HL-60 (cell line): ENCODE data around the gene TBC1D1.

Experiments
- DNase-seq, 2 experiments: peaks; one replicate each; pipeline ENCODE4 v3.0.0-alpha.2; 2010 to 2020; ENCODE audit warnings: low read depth in 1 of 2, low spot score in 1 of 2
- H3K27ac ChIP-seq: fragments of 250-450 bp; sonication (Bioruptor Pico); replicated peaks from 2 replicates; pipeline ENCODE4 v1.5.1; 2020; ENCODE audit warnings: mild to moderate bottlenecking, moderate library complexity
- H3K27me3 ChIP-seq: fragments of 250-450 bp; sonication (Bioruptor Pico); 2 replicates; pipeline ENCODE4 v1.5.1; 2021; ENCODE audit warnings: mild to moderate bottlenecking, moderate library complexity; ENCODE audit not compliant: insufficient read depth, poor library complexity, severe bottlenecking
- H3K4me3 ChIP-seq: replicated peaks from 2 replicates; pipeline ENCODE4 v1.5.1; 2011; ENCODE audit warnings: mild to moderate bottlenecking, control low read depth, low read length; ENCODE audit not compliant: insufficient read depth
- CTCF ChIP-seq: IDR thresholded peaks from one replicate; pipeline ENCODE4 v1.5.1; 2011; ENCODE audit warnings: low read length, control low read depth, inconsistent platforms; ENCODE audit not compliant: insufficient read depth
- GABPA ChIP-seq: IDR thresholded peaks from 2 replicates; pipeline ENCODE4 v1.6.1; 2012; ENCODE audit warnings: low read depth
- POLR2AphosphoS5 ChIP-seq: IDR thresholded peaks from 2 replicates; pipeline ENCODE4 v1.6.1; 2012; ENCODE audit warnings: low read depth
- SPI1 ChIP-seq: IDR thresholded peaks from 2 replicates; pipeline ENCODE4 v1.6.1; 2012; ENCODE audit warnings: low read depth, mild to moderate bottlenecking, borderline replicate concordance
- TF ChIP-seq, protein P1 (sequence below): IDR thresholded peaks from 2 replicates; pipeline ENCODE4 v1.6.1; 2012; ENCODE audit warnings: low read depth; ENCODE audit not compliant: insufficient replicate concordance

The TBC1D1 gene

DNA sequence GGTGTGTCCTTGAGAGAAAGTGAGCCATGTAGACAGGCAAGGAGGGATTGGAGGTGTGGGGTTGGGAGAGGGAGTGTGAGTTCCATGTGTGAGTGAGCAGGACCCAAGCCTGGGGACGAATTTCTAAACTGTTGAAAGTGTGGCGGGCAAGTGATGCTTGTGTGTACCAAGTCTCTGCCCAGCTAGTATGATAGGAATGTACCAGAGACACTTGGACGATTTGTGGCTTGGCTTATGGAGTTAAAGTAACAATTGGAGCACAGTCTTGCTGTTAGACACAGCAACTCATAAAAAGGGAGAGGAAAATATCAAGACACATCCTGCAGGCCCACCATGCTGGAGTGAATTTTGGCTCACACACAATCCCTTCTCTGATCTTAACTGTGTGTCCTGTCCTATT is 77.9 kb downstream of the TBC1D1 start:
- TF ChIP-seq POLR2AphosphoS5 (no peak), GABPA (no peak), SPI1 (no peak), CTCF (no peak)
- TF ChIP-seq, protein P1, sequence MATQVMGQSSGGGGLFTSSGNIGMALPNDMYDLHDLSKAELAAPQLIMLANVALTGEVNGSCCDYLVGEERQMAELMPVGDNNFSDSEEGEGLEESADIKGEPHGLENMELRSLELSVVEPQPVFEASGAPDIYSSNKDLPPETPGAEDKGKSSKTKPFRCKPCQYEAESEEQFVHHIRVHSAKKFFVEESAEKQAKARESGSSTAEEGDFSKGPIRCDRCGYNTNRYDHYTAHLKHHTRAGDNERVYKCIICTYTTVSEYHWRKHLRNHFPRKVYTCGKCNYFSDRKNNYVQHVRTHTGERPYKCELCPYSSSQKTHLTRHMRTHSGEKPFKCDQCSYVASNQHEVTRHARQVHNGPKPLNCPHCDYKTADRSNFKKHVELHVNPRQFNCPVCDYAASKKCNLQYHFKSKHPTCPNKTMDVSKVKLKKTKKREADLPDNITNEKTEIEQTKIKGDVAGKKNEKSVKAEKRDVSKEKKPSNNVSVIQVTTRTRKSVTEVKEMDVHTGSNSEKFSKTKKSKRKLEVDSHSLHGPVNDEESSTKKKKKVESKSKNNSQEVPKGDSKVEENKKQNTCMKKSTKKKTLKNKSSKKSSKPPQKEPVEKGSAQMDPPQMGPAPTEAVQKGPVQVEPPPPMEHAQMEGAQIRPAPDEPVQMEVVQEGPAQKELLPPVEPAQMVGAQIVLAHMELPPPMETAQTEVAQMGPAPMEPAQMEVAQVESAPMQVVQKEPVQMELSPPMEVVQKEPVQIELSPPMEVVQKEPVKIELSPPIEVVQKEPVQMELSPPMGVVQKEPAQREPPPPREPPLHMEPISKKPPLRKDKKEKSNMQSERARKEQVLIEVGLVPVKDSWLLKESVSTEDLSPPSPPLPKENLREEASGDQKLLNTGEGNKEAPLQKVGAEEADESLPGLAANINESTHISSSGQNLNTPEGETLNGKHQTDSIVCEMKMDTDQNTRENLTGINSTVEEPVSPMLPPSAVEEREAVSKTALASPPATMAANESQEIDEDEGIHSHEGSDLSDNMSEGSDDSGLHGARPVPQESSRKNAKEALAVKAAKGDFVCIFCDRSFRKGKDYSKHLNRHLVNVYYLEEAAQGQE: no peak
- DNase-seq: no peak
- no peaks in the 10 kb centered on the region for H3K27me3 ChIP-seq
- H3K27ac ChIP-seq: no peak overlapping the region
- no peak overlapping the region for H3K4me3 ChIP-seq

GRCh38 chr4:37970702-37971101 is 79.8 kb downstream of the TBC1D1 start:
- H3K27me3 ChIP-seq: no peaks in the 10 kb centered on the region
- no peak for TF ChIP-seq SPI1
- TF ChIP-seq, protein P1: no peak
- no peak for TF ChIP-seq POLR2AphosphoS5
- TF ChIP-seq GABPA: no peak
- TF ChIP-seq CTCF: peak; percentile 81
- H3K27ac ChIP-seq: no peak overlapping the region
- DNase-seq: peak; percentile 55 to 89
- no peak overlapping the region for H3K4me3 ChIP-seq

- H3K4me3 ChIP-seq: no peak overlapping the region
- no peak for DNase-seq
- H3K27me3 ChIP-seq: no peaks in the 10 kb centered on the region
- TF ChIP-seq POLR2AphosphoS5: no peak
- no peak for TF ChIP-seq CTCF
- TF ChIP-seq, protein P1: no peak
- no peak for TF ChIP-seq GABPA
- TF ChIP-seq SPI1: no peak
- no peak overlapping the region for H3K27ac ChIP-seq
Observed at GRCh38 chr4:37971202-37971601, 80.3 kb downstream of the TBC1D1 start.
